Measurements from ENCODE around the gene PROS1. TPM values are rescaled to one million over a fixed set of nuclear protein-coding genes. Genes with fewer than 3 reads are reported as not detected.

PROS1 gene
- total RNA-seq, 4 donors from 2014 or later, result 20.0 to 84.4 (median 39.9) TPM

GRCh38 chr3:93934366-93935046 lies 39.2 kb downstream of the PROS1 start:
- Histone ChIP-seq H3K27me3 (no peaks in the 10 kb centered on the region), H3K4me3 (replicated peaks in 1 of 3) (no peak overlapping the region), H3K36me3 (no peaks in the 10 kb centered on the region), H3K9me3 (no peaks in the 10 kb centered on the region), H3K4me1 (peaks cover 0 to 7% of the 10 kb centered on the region in 2 donors), H3K27ac (no peak overlapping the region)
- intact Hi-C loops (cut with DNase I), result no loop called here
- DNase-seq, result no peak
- 57 to 64% methylated on average over 5 of the region's 5 CpGs for WGBS, 2 donors
- TF ChIP-seq POLR2A (IDR thresholded peaks at IDR 0.05), result no peak
- TF ChIP-seq CTCF (IDR thresholded peaks at IDR 0.05), result no peak

GRCh38 chr3:93931597-93932229 lies 42.0 kb downstream of the PROS1 start:
- Histone ChIP-seq H3K27ac (no peak overlapping the region), H3K36me3 (no peaks in the 10 kb centered on the region), H3K4me1 (peaks cover 0 to 7% of the 10 kb centered on the region in 2 donors), H3K4me3 (replicated peaks in 1 of 3) (no peak overlapping the region), H3K9me3 (no peaks in the 10 kb centered on the region), H3K27me3 (no peaks in the 10 kb centered on the region)
- no peak for TF ChIP-seq CTCF (IDR thresholded peaks at IDR 0.05)
- TF ChIP-seq POLR2A (IDR thresholded peaks at IDR 0.05), result no peak
- 90 to 92% methylated on average over 5 of the region's 5 CpGs for WGBS, 2 donors
- intact Hi-C loops (cut with DNase I), result no loop called here
- no peak for DNase-seq

GRCh38 chr3:93930041-93930440 lies 43.7 kb downstream of the PROS1 start:
- no peaks in the 10 kb centered on the region for H3K36me3 ChIP-seq
- no peak overlapping the region for H3K4me3 ChIP-seq (replicated peaks in 1 of 3)
- TF ChIP-seq POLR2A (IDR thresholded peaks at IDR 0.05) (no peak), CTCF (IDR thresholded peaks at IDR 0.05) (no peak)
- H3K27ac ChIP-seq, result no peak overlapping the region
- intact Hi-C loops (cut with DNase I), result no loop called here
- 85 to 88% methylated on average over 3 of the region's 3 CpGs for WGBS, 2 donors
- no peaks in the 10 kb centered on the region for H3K9me3 ChIP-seq
- H3K4me1 ChIP-seq, result peaks cover 0 to under 1% of the 10 kb centered on the region in 2 donors
- DNase-seq, result no peak
- no peaks in the 10 kb centered on the region for H3K27me3 ChIP-seq

- no peak overlapping the region for H3K27ac ChIP-seq
- H3K9me3 ChIP-seq, result no peaks in the 10 kb centered on the region
- H3K27me3 ChIP-seq, result no peaks in the 10 kb centered on the region
- H3K4me1 ChIP-seq, result no peaks in the 10 kb centered on the region
- intact Hi-C loops (cut with DNase I), result no loop called here
- no peak overlapping the region for H3K4me3 ChIP-seq (replicated peaks in 1 of 3)
- TF ChIP-seq CTCF (IDR thresholded peaks at IDR 0.05) (no peak), POLR2A (IDR thresholded peaks at IDR 0.05) (no peak)
- H3K36me3 ChIP-seq, result no peaks in the 10 kb centered on the region
- DNase-seq, result no peak
Observed at GRCh38 chr3:93926789-93927188, 46.9 kb downstream of the PROS1 start.

- Histone ChIP-seq H3K27me3 (no peaks in the 10 kb centered on the region), H3K4me1 (no peaks in the 10 kb centered on the region), H3K36me3 (no peaks in the 10 kb centered on the region), H3K9me3 (no peaks in the 10 kb centered on the region), H3K4me3 (replicated peaks in 1 of 3) (no peak overlapping the region), H3K27ac (no peak overlapping the region)
- TF ChIP-seq CTCF (IDR thresholded peaks at IDR 0.05) (no peak), POLR2A (IDR thresholded peaks at IDR 0.05) (no peak)
- DNase-seq, result no peak
- intact Hi-C loops (cut with DNase I), result no loop called here
- WGBS, 2 donors, result 87% methylated on average over 2 of the region's 2 CpGs
Observed at GRCh38 chr3:93924491-93924890, 49.2 kb downstream of the PROS1 start.
